Measurements from ENCODE around the gene PLEKHM1. TPM values are rescaled to one million over a fixed set of nuclear protein-coding genes. Genes with fewer than 3 reads are reported as not detected.

The PLEKHM1 gene
- total and polyA plus RNA-seq, 2 of the 13 experiments (the other 11 are each of a cell fraction or from before 2014, with no cell fraction given): 7.6 to 13.5 TPM

- TF ChIP-seq HNRNPLL (IDR thresholded peaks at IDR 0.05; ENCODE audit: low read depth, low read length, poor library complexity, severe bottlenecking) (peak; percentile 47), FOXP4 (CRISPR knock-in tag; IDR thresholded peaks at IDR 0.05) (0 out of 2 replicates have a peak, but pooled peaks have one; percentile 3), ZNF274 (CRISPR knock-in tag; IDR thresholded peaks at IDR 0.05) (0 out of 2 replicates have a peak, but pooled peaks have one; percentile 74), ZNF891 (CRISPR knock-in tag; IDR thresholded peaks at IDR 0.05) (peak; percentile 4; the same call in 1 of the 2 replicates), ZFY (CRISPR knock-in tag; IDR thresholded peaks at IDR 0.05) (peak; percentile 19), SP4 (CRISPR knock-in tag; IDR thresholded peaks at IDR 0.05) (peak; percentile 36; the same call in 1 of the 2 replicates), ZNF337 (CRISPR knock-in tag; IDR thresholded peaks at IDR 0.05; ENCODE audit: borderline replicate concordance, low read depth) (0 out of 2 replicates have a peak, but pooled peaks have one; percentile 58), ZNF552 (CRISPR knock-in tag; IDR thresholded peaks at IDR 0.05; ENCODE audit: borderline replicate concordance) (no peak), CAMTA2 (CRISPR knock-in tag; IDR thresholded peaks at IDR 0.05; ENCODE audit: borderline replicate concordance) (0 out of 2 replicates have a peak, but pooled peaks have one; percentile 15), AHDC1 (CRISPR knock-in tag; IDR thresholded peaks at IDR 0.05; ENCODE audit: borderline replicate concordance) (0 out of 2 replicates have a peak, but pooled peaks have one; percentile 33), RORA (CRISPR knock-in tag; IDR thresholded peaks at IDR 0.05) (no peak), ERF (CRISPR knock-in tag; IDR thresholded peaks at IDR 0.05) (peak; percentile 66), ZFP82 (CRISPR knock-in tag; IDR thresholded peaks at IDR 0.05; ENCODE audit: borderline replicate concordance) (peak; percentile 54; the same call in 1 of the 2 replicates), SP1 (IDR thresholded peaks at IDR 0.05) (no peak), SP1 (CRISPR knock-in tag; IDR thresholded peaks at IDR 0.05) (peak; percentile 82), SKIL (CRISPR knock-in tag; IDR thresholded peaks at IDR 0.05; ENCODE audit: borderline replicate concordance) (no peak)
Measured at GRCh38 chr17:45431531-45432404, 58.8 kb downstream of the PLEKHM1 start (continued).
